Effector CD8-positive, alpha-beta T cell (primary cell): ENCODE measurements around the gene GDF2.

Source experiments
- DNase-seq: peaks from one replicate; lab custom pipeline; 2025; lab: John Stamatoyannopoulos, UW
- total RNA-seq, 4 experiments: gene quantifications; one replicate each; lab custom pipeline; 2026; lab: John Stamatoyannopoulos, UW

Gene GDF2
- total RNA-seq: 0 reads per million in 4 experiments

DNA sequence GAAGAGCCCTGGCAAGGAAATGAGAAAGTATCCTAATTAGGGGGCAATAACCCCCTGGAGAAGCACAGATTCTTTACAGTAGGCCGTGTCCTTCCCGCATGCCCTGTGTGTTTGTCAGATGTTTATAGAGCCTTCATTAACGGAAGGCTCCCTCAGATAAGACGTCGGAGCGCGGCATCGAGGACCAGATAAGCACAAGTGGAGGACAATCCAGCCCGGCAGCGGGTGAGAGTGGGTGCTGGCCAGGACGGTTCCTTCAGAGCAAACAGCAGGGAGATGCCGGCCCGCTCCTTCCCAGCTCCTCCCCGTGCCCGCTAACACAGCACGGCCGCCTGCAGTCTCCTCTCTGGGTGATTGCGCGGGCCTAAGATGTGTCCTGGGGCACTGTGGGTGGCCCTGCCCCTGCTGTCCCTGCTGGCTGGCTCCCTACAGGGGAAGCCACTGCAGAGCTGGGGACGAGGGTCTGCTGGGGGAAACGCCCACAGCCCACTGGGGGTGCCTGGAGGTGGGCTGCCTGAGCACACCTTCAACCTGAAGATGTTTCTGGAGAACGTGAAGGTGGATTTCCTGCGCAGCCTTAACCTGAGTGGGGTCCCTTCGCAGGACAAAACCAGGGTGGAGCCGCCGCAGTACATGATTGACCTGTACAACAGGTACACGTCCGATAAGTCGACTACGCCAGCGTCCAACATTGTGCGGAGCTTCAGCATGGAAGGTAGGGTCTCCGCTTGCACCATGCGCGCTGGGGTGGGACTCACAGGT is at the start of gene GDF2:
TSS of gene GDF2 (plus strand) at position 155 of the 762 bp plus-strand sequence. CDS start at position 370, 215 bp downstream.
- DNase-seq: no peak

DNA sequence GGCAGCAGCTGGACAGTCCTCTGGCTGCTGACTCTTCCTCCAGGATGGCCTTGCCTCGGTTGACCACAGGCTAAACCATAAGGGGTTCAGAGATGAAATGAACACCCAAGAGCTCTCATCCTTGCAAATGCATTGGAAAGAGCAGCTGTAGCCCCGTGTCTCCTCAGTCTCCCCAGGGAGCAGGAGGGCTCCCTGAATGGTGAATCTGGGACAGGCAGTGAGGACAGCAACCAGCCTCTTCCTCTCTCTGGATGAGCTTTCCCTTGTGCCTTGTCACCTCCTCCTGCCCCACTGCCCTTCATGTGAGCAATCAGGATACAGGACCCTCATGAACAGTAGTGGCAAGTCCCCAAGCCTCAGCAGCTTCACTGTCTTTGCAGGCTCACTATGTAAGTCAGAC is 46.2 kb upstream of the GDF2 start:
- no peak for DNase-seq

DNA sequence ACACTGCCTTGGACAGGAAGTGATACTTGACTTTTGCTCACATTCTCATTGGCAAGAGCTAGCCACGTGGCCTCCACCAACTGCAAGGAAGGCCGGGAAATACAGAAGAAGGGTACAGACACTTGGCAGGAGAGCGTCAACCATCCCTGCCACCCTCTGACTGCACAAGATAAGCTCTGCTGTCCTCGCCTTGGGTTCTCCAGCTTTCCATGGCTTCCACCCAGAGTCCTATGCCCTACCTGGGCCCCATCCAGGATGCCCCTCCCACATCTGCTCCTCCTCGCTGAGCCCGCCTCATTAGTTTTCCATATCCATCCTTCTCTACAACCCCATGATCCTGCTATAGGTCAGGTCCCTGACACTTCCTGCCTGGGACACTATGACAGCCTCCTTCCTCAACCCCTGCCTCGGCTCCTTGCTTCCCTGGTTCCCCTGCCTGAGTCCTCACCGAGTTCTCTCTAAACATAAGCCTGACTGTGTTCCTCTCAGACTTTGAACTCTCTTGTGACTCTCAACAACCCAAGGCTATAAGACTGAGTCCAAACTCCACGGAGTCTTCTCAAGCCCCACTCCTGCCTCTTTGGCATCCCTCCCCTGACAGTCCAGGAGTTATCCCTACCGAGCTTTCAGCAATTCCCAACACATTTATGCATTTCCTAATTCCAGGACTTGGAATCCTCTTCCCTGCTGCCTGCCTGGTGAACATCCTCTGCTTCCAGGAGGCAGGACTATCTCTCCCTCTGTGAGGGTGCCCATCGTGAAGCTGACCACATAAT is 45.5 kb upstream of the GDF2 start:
- DNase-seq: no peak

DNA sequence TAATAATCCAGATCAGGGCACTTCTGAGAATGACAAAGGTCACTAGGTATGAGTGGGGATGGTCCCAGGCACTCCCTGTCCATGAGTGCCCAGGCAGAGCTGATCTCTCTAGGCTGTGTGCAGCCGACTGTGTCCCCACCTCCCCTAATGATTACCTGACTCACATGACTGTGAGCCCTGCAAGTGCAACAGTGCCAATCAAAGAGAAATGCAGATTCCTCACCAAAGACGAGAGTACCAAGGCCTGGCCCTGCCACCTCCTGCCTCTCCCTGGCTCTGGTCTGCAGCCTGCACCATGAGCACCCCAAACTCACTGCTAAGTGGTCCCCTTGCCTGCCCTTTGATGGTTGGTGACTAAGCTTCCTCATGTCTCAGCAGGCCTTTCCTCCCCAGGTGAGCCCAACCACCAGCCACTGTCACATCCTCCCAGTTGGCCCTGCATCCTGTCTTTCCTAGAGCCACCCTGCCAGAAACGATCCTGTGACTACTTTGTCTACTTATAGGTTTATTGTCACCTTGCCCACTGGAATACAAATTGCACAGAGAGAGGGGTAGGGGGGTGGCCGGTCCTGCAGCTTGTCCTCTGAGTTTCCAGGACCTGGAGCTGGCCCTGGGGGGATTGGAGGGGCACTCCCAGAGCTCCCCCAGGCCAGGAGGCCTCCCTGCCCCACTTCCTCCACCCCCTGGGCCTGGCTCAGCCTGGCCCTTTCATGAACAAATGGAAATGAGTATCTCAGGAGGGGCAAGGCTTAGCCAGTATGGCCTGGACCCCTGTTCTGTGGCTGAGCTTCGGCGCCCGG is 44.7 kb upstream of the GDF2 start:
- no peak for DNase-seq

DNA sequence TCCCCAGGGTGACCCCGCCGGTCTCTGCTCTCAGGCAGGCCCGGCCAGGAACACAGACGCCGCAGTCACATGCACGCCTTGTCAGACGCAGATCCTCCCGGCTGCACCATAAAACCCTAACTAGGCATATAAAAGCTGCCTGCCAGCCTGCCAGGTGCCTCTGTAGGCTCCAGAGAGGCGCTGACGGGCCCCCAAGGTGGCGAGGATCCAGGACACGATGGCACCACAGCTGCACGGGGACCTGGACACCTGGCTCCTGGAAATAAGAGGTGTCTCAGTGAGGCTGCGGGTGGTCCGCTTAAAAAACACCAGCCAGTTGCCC is 44.1 kb upstream of the GDF2 start:
- DNase-seq: no peak

DNA sequence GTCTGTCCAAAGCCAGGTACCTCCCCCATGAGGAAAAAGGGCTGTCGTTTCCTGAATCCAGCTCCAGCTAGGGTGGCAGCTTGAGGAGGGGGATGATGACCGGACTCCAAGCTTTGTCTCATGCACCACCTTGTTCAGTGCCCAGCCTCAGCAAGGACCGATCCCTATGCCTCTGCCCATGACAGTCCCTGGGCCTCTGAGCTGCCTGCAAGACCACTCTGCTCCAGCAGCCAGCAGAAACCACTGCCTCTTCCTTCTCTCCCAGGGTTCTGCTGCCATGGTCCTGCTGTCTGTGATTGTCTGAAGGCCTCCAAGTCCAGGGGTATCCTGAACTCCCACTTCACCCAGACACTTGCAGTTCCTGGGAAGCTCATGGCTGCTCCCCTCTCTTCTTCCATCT is 43.5 kb upstream of the GDF2 start:
- DNase-seq: no peak

DNA sequence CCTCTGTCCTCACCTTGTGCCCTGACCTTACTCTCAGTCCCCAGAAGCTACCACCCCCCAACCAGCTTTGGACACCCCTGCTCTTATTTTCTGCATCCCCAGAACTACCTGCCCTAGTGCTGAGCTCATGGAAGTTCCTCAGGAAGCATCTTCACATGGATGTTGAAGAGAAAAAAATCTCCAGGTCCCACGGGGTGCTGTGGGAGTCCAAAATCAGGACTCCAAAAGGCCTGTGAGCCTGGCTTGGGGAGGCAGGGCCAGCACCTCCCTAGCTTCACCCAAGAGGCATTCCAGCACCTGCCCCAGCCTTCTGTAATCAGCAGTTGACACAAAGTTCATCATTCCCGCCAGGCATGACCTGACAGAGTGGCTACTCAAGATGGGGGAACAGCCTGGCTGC is 43.0 kb upstream of the GDF2 start:
- DNase-seq: no peak

DNA sequence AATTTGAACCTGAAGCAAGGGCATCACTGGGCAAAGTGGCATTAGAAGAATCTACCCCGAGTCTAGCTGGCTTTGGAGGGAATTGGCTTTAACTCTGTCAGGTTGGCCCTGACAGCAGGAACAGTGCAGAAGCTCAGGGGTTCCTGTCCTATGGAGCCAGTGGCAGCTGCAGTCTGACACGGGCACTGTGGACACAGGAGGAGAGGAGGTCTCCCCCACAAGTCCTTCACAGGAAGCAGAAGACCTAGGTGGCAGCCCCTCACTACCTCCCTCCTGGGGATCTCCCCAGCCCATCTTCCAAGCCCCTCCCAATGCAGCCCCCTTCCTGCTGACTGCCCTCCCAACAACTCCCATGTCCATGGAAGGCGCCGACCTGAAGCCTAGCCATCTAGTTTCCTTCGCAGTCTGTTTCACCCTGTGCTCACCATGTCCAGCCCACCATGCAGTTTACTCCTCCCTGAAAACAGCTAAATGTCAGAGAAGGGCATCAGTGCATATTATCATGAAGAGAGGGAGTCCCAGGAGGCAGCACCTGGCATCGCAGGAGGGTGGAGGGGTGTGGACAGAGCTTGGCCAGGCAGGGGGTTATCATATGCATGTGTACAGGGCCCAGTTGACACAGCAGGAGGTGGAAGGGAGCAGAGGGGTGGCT is 40.1 kb upstream of the GDF2 start:
- DNase-seq: no peak

DNA sequence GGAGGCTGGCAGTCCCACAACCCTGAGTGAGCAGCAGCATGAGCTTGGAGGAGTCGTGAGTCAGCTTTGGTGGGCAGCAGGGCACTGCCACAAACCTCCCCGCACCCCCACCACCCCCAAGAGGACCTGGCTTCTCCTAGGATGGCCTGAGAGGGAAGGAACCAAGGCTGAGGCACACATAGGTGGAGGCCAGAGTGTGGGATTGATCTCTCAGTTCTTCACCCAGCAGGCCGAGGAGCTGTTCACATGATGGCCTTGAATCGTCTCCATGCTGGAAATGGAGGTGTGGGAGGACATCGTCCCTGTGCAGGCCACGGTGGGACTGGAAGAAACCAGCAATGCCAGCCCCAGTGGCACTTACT is 39.6 kb upstream of the GDF2 start:
- DNase-seq: no peak

DNA sequence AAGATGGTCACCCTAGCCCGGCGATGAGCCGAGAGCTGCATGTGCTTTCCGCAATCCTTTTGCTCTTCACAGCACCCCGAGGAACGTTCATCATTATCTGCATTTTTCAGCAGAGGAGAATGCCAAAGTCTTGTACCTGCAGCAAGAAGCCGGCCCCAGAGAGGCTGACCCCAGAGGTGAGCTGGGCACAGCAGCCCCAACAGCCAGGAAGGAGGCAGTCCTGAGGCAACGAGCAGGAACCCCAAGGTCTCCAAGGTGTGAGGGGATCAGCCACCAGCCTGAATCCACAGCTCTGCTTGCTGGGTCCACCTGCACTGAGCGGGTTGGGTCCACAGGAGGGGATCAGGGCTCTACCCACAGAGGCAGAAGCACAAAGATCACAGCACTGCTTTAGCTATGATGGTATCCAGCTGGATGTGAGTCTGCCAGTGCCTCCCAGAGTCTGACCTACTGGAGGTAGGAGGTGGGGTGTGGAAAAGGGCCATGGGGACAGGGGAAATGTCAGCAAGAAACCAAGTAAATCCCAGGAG is 39.1 kb upstream of the GDF2 start:
- no peak for DNase-seq

DNA sequence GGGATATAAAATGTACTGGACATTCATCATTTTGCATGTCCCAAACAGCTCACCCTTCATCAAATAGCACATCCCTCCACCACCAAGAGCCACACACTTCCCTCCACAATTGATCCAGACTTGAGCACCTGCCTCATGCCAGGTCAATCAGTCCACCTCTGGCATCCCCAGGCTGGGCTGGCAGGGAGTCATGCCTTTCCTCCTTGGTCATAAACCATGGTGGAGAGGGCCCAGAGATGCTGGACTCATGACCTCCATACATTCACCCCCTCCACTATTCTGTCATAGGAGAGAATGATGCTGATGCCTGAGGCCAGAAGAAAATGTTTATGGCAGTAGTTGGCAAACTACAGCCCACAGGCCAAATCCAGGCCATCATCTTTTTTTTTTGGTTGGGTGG is 38.4 kb upstream of the GDF2 start:
- DNase-seq: no peak

DNA sequence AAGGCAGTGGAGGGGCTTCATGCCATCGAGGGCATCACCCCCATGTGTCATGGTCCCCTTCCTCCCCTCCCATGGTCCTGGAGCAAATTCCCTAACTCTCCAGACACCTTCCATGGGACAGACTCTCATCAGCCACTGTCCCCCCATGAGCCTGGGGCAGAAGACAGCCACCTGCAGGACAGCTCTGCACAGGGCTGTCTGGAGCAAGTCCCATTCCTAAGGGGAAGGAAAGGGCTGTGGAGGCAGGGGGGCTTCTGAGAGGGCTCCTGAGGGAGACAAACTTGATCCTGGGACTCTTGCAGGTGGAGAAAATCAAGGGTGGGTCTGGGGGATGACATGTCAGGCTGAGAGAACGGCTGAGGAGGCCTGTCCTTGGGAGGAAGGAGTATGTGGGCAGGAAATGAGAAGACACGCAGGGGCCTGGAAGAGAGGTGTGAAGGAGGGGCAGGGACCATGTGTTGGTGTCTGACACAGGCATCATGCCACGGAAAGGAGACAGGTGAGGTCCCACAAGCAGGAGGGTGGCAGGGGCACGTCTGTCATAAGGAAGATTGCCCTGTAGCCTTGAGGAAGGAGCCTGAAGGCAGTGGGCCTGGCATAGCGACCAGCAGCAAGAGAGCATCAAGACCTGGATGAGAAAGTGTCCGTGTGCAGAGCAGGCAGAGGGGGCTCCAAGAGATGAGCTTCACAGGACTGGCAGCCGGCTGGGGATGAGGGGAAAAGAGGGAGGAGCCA is 36.7 kb upstream of the GDF2 start:
- DNase-seq: no peak

DNA sequence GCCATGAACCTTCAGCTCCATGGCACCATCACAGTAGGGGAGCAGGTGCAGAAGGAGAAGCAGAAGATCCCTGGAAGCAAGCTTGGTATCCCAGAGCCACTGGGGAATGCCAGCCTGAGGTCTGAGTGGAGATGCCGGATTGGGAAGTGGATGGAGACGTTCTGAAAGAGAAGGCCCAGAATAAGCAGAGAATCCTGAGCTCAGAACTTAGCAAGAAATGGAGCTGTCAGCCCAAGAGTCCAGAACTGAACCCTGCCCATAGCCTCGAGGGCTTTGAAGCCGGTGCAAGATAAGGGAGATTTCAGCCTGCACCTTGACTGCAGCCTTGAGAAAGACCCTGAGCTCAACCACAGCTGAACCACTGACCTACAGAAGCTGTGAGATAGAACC is 36.1 kb upstream of the GDF2 start:
- DNase-seq: no peak

DNA sequence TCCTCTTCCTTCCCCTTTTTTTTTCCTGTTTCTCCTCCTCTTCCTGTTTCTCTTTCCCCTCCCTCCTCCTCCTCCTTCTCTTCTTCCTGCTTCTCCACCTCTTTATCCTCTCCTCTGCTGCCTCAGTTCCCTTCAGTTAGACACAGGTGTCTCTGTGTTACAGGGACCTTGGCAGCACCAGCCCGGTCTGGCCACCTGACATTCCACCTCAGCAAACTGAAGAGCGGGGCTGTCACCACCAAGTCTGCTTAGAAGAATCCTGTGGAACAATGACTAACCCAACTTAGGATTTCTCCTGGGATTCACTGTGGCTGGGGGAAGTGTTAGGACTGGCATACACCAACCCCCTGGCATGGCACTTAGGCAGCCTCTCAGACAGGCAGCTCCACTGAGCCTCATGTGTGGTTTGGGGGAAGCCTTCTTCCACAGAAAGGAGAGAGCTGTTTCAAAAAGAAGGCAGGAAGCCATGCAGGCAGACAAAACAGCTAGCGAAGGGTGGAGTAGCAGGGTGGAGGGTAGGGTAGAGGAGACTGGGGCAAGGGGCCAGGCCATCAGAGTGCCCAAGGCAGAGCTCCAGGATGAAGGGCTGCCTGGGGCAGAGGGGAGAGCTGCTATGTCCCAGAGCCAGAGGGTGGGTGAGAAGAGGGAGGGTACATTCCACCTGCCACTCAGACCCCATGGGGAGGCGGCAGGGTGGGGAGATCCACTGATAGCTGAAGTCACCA is 35.5 kb upstream of the GDF2 start:
- DNase-seq: no peak

DNA sequence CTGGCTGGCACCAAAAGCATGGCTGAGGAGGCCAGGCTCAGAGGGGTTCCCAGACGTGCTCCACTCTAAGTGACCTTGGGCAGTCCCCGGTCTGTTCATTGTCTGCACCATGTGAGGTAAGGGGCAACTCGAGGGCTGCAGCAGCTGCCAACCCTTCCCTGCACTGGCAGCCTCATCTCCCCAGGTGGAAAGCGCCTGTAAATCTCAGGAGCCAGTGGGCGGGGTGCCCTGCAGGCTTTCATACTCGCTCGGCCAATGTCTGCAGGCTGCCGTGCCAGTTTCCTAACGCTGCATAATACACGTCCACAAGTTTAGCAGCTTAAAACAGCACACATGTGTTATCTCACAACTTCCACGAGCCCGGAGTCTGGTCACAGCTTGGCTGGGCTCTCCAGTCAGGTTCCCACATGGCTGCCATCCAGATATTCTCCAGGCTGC is 34.9 kb upstream of the GDF2 start:
- DNase-seq: no peak

DNA sequence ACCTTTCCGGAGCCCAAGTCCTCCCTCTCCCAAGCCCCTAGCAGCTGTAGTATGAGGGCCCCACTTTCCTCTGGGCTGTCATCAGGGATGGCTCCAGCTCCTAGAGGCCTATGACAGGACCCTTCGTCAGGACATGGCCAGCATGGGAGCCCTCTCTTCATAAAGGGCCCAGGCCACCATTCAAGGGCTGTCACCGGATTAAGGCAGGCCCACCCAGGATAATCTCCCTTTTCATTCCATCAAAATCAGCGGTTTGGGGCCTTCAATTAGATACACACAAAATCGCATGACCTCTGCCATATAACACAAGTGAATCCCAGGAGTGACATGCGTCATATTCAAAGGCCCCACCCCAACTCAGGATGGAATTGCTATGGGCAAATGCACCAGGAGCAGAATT is 34.4 kb upstream of the GDF2 start:
- DNase-seq: no peak

DNA sequence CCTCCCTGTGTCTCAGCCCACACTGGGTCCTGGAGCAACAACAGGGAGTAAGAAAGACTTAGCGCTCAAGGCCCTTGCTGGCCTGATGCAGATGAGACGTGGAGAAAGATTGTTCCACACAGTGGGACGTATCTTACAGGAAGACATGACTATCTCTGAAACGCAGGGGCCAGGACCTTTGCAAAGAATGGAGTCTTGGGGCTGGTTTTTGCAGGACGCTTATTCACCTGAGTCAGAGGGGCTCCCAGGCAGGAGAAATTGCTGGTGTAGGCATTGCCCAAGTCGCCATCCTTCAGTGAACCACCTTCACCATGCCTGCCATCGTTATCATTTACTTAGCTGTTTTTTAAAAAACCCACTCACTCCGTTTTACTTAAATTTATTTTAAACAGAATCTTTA is 34.0 kb upstream of the GDF2 start:
- DNase-seq: no peak

DNA sequence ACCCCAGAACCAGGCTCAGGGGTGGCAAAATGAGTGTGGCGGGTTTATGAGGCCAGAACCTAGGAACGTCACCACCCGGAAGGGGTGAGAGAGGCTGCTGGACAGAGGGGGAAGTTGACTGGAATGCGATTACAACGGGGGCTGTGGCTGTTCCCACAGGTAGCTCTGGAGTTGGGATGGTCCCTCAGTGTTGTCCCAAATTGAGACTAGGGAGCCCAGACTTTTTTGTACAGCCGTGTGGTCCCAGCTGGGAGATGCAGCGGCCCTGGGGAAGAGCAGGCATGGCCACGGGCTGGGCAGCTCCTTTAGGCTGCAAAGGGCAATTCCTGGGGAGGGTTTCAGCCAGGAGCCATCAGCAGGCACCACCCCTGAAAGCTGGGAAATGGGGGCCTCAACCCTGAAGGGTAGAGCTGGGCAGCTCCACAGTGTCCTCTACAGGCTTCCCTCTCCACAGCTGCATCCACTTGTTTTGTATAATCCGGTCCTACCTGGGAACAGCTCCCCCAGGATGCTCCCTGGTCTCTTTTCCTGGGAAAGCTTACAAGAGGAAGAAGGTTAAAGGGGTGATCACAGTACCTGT is 33.2 kb upstream of the GDF2 start:
- no peak for DNase-seq

DNA sequence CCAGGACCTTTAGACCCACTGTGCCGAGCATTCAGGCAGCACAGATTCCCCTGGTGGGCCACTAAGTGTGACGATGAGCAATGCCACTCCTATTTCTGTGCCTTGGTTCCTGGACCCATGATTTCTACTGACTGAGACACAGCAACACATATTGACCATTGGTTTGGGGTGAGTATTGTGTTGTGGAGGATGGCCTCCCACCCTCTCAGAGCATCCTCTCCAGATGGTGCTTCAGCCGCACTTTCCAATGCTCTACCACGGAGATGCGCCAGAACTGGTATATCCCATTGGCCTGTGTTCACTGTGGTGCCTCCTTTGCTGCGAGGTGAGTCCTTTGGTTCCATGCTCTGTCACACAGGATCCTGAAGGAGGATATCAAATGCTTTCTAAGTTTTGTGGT is 32.3 kb upstream of the GDF2 start:
- no peak for DNase-seq

DNA sequence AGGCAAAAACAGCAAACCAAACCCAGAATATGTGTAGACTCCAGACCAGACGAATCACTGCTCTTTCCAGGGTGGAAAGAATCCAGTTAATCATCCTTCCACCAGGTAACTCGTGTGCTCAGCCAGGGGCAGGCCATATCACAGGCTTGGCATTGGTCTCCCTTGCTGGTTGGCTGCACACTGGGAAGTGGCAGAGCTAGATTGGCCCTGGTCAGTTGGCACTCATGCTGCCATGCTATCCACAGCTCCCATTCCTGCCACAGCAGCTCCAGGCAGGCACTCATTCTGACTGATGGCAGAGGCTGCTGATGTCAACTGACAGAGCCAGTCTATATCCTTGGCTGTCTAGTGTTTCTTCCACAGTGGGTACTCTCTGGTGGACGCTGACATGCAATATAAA is 31.9 kb upstream of the GDF2 start:
- no peak for DNase-seq
